HEK293 (cell line): ENCODE data around the gene RNASEH2A.
A peak's percentile ranks its signal among the peaks of the same experiment; 100 is the strongest.

Experiments
- KLF9 ChIP-seq: fragments of 450-650 bp; formaldehyde crosslinking; IDR thresholded peaks from 2 replicates; pipeline ENCODE4 v1.5.1; 2016; ENCODE audit warnings: missing biosample characterization, missing genetic modification characterization, low read depth
- MEIS1 ChIP-seq: sonication (generic); formaldehyde crosslinking; IDR thresholded peaks from 2 replicates; pipeline ENCODE4 v1.8.1; 2022; ENCODE audit warnings: missing genetic modification reagents, mild to moderate bottlenecking, borderline replicate concordance
- OSR2 ChIP-seq: fragments of 450-650 bp; formaldehyde crosslinking; IDR thresholded peaks from 2 replicates; pipeline ENCODE4 v1.5.1; 2016; ENCODE audit warnings: missing biosample characterization, missing genetic modification characterization
- YY2 ChIP-seq: fragments of 450-650 bp; formaldehyde crosslinking; IDR thresholded peaks from 2 replicates; pipeline ENCODE4 v1.5.1; 2016; ENCODE audit warnings: missing biosample characterization, missing genetic modification characterization
- ZFHX2 ChIP-seq: fragments of 450-650 bp; formaldehyde crosslinking; conservative IDR thresholded peaks from 2 replicates; pipeline ENCODE4 v1.5.1; 2016; ENCODE audit warnings: missing biosample characterization, missing genetic modification characterization
- ZNF140 ChIP-seq: fragments of 450-650 bp; formaldehyde crosslinking; IDR thresholded peaks from 2 replicates; pipeline ENCODE4 v1.5.1; 2016; ENCODE audit warnings: missing biosample characterization, missing genetic modification characterization
- ZNF155 ChIP-seq: fragments of 450-650 bp; formaldehyde crosslinking; IDR thresholded peaks from 2 replicates; pipeline ENCODE4 v1.5.1; 2016; ENCODE audit warnings: missing biosample characterization, missing genetic modification characterization
- ZNF221 ChIP-seq: fragments of 450-650 bp; formaldehyde crosslinking; IDR thresholded peaks from 2 replicates; pipeline ENCODE4 v1.5.1; 2017; ENCODE audit warnings: missing biosample characterization, missing genetic modification characterization, borderline replicate concordance
- ZNF292 ChIP-seq: fragments of 450-650 bp; formaldehyde crosslinking; IDR thresholded peaks from 2 replicates; pipeline ENCODE4 v1.5.1; 2016; ENCODE audit warnings: low read depth, missing biosample characterization, missing genetic modification characterization, borderline replicate concordance
- ZNF302 ChIP-seq: fragments of 450-650 bp; formaldehyde crosslinking; IDR thresholded peaks from 2 replicates; pipeline ENCODE4 v1.5.1; 2016; ENCODE audit warnings: missing biosample characterization, missing genetic modification characterization, low read depth
- ZNF37A ChIP-seq: fragments of 450-650 bp; IDR thresholded peaks from 2 replicates; pipeline ENCODE4 v1.5.1; 2018; ENCODE audit warnings: missing biosample characterization, missing genetic modification characterization
- ZNF530 ChIP-seq: fragments of 450-650 bp; formaldehyde crosslinking; IDR thresholded peaks from 2 replicates; pipeline ENCODE4 v1.5.1; 2016; ENCODE audit warnings: low read depth, missing biosample characterization, missing genetic modification characterization
- ZNF544 ChIP-seq: fragments of 450-650 bp; formaldehyde crosslinking; IDR thresholded peaks from 2 replicates; pipeline ENCODE4 v1.5.0; 2017; ENCODE audit warnings: missing biosample characterization, missing genetic modification characterization
- ZNF558 ChIP-seq: fragments of 450-650 bp; formaldehyde crosslinking; IDR thresholded peaks from 2 replicates; pipeline ENCODE4 v1.5.1; 2016; ENCODE audit warnings: missing biosample characterization, missing genetic modification characterization
- ZNF561 ChIP-seq: fragments of 450-650 bp; IDR thresholded peaks from 2 replicates; pipeline ENCODE4 v1.5.1; 2018; ENCODE audit warnings: missing biosample characterization, missing genetic modification characterization, borderline replicate concordance
- ZNF776 ChIP-seq: fragments of 450-650 bp; formaldehyde crosslinking; IDR thresholded peaks from 2 replicates; pipeline ENCODE4 v1.5.0; 2017; ENCODE audit warnings: missing biosample characterization, missing genetic modification characterization, borderline replicate concordance
- TF ChIP-seq, protein P1 (sequence below): fragments of 450-650 bp; formaldehyde crosslinking; IDR thresholded peaks from 2 replicates; pipeline ENCODE4 v1.5.1; 2016; ENCODE audit warnings: missing biosample characterization, missing genetic modification characterization
- TF ChIP-seq, protein P2 (sequence below): fragments of 450-650 bp; formaldehyde crosslinking; IDR thresholded peaks from 2 replicates; pipeline ENCODE4 v1.5.1; 2016; ENCODE audit warnings: missing biosample characterization, missing genetic modification characterization
- TF ChIP-seq, protein P3 (sequence below): fragments of 450-650 bp; formaldehyde crosslinking; IDR thresholded peaks from 2 replicates; pipeline ENCODE4 v1.5.1; 2016; ENCODE audit warnings: missing biosample characterization, missing genetic modification characterization
- TF ChIP-seq, protein P4 (sequence below): fragments of 450-650 bp; formaldehyde crosslinking; IDR thresholded peaks from 2 replicates; pipeline ENCODE4 v1.5.1; 2016; ENCODE audit warnings: missing biosample characterization, missing genetic modification characterization
- TF ChIP-seq, protein P5 (sequence below): IDR thresholded peaks from 2 replicates; pipeline ENCODE4 v1.6.1; 2011; ENCODE audit warnings: mild to moderate bottlenecking, low read depth, low read length, borderline replicate concordance
- TF ChIP-seq, protein P6 (sequence below): fragments of 450-650 bp; formaldehyde crosslinking; IDR thresholded peaks from 2 replicates; pipeline ENCODE4 v1.5.1; 2017; ENCODE audit warnings: missing biosample characterization, missing genetic modification characterization
- TF ChIP-seq, protein P7 (sequence below): fragments of 450-650 bp; formaldehyde crosslinking; IDR thresholded peaks from 2 replicates; pipeline ENCODE4 v1.5.1; 2016; ENCODE audit warnings: missing biosample characterization, missing genetic modification characterization
- TF ChIP-seq, protein P8 (sequence below): fragments of 450-650 bp; formaldehyde crosslinking; IDR thresholded peaks from 2 replicates; pipeline ENCODE4 v1.5.1; 2017; ENCODE audit warnings: missing biosample characterization, missing genetic modification characterization
- TF ChIP-seq, protein P9 (sequence below): fragments of 450-650 bp; formaldehyde crosslinking; IDR thresholded peaks from 2 replicates; pipeline ENCODE4 v1.5.1; 2016; ENCODE audit warnings: missing biosample characterization, missing genetic modification characterization, borderline replicate concordance

Gene RNASEH2A

DNA sequence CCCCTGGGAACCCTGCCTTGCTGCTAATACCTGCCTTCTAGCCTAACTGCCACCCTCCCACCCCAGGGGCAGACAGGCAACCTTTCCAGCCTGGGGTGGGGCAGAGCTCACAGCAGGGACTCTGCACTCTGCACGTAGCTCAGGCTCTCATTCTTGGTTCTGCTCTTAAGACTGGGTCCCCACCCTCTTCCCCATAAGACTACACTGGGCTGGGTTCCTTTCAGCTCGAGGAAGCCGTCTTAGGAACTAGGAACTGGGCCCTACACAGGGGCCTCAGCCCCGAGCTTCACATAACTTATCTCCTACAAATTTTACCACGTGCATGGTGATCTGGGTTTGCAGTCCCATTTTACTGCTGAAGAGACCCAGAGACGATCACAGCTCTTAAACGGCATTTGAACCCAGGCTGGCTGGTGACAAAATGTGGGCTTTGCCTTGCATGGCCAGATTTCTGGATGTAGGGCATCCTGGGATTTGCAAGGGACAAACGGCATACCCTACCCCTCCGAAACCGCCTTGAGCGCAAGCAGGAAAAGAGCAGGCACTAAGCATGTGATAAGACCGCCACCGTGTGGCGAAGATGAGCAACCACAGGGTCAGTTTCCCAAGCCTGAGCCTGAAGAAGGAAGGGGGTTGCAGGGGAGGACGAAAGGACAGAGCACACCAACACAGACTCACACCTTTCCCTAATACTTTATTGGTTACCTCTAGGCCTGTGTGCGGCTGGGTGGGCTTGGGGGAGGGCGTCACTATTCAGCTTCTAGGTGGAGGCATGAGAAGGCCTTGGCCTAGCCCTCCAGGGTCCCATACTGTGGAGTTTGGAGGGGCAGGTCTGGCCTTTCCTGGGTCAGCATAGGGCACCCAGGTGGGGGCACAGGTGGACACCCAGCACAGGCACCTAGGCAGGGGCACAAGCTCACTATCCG, 10.0 kb upstream of the RNASEH2A start (continued):
- TF ChIP-seq ZNF558 (tag by site-specific recombination) (peak; percentile 25; the same call in 1 of the 2 replicates), OSR2 (tag by site-specific recombination) (no peak), ZNF302 (tag by site-specific recombination) (no peak), ZNF530 (tag by site-specific recombination) (no peak), ZFHX2 (tag by site-specific recombination) (no peak), ZNF155 (tag by site-specific recombination) (no peak), ZNF561 (no peak), YY2 (no peak), ZNF221 (no peak), ZNF292 (tag by site-specific recombination) (no peak), ZNF776 (no peak), MEIS1 (CRISPR knock-in tag) (no peak), ZNF544 (tag by site-specific recombination) (no peak), KLF9 (no peak), ZNF37A (tag by site-specific recombination) (no peak), ZNF140 (no peak)
- TF ChIP-seq, protein P1, sequence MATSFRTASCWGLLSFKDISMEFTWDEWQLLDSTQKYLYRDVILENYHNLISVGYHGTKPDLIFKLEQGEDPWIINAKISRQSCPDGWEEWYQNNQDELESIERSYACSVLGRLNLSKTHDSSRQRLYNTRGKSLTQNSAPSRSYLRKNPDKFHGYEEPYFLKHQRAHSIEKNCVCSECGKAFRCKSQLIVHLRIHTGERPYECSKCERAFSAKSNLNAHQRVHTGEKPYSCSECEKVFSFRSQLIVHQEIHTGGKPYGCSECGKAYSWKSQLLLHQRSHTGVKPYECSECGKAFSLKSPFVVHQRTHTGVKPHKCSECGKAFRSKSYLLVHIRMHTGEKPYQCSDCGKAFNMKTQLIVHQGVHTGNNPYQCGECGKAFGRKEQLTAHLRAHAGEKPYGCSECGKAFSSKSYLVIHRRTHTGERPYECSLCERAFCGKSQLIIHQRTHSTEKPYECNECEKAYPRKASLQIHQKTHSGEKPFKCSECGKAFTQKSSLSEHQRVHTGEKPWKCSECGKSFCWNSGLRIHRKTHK (tag by site-specific recombination): no peak
- TF ChIP-seq, protein P2, sequence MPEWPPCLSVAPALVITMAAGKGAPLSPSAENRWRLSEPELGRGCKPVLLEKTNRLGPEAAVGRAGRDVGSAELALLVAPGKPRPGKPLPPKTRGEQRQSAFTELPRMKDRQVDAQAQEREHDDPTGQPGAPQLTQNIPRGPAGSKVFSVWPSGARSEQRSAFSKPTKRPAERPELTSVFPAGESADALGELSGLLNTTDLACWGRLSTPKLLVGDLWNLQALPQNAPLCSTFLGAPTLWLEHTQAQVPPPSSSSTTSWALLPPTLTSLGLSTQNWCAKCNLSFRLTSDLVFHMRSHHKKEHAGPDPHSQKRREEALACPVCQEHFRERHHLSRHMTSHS (tag by site-specific recombination): no peak
- TF ChIP-seq, protein P3, sequence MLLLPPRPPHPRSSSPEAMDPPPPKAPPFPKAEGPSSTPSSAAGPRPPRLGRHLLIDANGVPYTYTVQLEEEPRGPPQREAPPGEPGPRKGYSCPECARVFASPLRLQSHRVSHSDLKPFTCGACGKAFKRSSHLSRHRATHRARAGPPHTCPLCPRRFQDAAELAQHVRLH (tag by site-specific recombination): no peak
- TF ChIP-seq, protein P4, sequence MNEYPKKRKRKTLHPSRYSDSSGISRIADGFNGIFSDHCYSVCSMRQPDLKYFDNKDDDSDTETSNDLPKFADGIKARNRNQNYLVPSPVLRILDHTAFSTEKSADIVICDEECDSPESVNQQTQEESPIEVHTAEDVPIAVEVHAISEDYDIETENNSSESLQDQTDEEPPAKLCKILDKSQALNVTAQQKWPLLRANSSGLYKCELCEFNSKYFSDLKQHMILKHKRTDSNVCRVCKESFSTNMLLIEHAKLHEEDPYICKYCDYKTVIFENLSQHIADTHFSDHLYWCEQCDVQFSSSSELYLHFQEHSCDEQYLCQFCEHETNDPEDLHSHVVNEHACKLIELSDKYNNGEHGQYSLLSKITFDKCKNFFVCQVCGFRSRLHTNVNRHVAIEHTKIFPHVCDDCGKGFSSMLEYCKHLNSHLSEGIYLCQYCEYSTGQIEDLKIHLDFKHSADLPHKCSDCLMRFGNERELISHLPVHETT: no peak
- TF ChIP-seq, protein P5, sequence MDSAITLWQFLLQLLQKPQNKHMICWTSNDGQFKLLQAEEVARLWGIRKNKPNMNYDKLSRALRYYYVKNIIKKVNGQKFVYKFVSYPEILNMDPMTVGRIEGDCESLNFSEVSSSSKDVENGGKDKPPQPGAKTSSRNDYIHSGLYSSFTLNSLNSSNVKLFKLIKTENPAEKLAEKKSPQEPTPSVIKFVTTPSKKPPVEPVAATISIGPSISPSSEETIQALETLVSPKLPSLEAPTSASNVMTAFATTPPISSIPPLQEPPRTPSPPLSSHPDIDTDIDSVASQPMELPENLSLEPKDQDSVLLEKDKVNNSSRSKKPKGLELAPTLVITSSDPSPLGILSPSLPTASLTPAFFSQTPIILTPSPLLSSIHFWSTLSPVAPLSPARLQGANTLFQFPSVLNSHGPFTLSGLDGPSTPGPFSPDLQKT: no peak
- TF ChIP-seq, protein P6, sequence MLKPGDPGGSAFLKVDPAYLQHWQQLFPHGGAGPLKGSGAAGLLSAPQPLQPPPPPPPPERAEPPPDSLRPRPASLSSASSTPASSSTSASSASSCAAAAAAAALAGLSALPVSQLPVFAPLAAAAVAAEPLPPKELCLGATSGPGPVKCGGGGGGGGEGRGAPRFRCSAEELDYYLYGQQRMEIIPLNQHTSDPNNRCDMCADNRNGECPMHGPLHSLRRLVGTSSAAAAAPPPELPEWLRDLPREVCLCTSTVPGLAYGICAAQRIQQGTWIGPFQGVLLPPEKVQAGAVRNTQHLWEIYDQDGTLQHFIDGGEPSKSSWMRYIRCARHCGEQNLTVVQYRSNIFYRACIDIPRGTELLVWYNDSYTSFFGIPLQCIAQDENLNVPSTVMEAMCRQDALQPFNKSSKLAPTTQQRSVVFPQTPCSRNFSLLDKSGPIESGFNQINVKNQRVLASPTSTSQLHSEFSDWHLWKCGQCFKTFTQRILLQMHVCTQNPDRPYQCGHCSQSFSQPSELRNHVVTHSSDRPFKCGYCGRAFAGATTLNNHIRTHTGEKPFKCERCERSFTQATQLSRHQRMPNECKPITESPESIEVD: no peak
- TF ChIP-seq, protein P7, sequence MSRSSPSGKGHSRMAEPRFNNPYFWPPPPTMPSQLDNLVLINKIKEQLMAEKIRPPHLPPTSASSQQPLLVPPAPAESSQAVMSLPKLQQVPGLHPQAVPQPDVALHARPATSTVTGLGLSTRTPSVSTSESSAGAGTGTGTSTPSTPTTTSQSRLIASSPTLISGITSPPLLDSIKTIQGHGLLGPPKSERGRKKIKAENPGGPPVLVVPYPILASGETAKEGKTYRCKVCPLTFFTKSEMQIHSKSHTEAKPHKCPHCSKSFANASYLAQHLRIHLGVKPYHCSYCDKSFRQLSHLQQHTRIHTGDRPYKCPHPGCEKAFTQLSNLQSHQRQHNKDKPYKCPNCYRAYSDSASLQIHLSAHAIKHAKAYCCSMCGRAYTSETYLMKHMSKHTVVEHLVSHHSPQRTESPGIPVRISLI (tag by site-specific recombination): no peak
- TF ChIP-seq, protein P8, sequence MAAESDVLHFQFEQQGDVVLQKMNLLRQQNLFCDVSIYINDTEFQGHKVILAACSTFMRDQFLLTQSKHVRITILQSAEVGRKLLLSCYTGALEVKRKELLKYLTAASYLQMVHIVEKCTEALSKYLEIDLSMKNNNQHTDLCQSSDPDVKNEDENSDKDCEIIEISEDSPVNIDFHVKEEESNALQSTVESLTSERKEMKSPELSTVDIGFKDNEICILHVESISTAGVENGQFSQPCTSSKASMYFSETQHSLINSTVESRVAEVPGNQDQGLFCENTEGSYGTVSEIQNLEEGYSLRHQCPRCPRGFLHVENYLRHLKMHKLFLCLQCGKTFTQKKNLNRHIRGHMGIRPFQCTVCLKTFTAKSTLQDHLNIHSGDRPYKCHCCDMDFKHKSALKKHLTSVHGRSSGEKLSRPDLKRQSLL (tag by site-specific recombination): no peak
- TF ChIP-seq, protein P9, sequence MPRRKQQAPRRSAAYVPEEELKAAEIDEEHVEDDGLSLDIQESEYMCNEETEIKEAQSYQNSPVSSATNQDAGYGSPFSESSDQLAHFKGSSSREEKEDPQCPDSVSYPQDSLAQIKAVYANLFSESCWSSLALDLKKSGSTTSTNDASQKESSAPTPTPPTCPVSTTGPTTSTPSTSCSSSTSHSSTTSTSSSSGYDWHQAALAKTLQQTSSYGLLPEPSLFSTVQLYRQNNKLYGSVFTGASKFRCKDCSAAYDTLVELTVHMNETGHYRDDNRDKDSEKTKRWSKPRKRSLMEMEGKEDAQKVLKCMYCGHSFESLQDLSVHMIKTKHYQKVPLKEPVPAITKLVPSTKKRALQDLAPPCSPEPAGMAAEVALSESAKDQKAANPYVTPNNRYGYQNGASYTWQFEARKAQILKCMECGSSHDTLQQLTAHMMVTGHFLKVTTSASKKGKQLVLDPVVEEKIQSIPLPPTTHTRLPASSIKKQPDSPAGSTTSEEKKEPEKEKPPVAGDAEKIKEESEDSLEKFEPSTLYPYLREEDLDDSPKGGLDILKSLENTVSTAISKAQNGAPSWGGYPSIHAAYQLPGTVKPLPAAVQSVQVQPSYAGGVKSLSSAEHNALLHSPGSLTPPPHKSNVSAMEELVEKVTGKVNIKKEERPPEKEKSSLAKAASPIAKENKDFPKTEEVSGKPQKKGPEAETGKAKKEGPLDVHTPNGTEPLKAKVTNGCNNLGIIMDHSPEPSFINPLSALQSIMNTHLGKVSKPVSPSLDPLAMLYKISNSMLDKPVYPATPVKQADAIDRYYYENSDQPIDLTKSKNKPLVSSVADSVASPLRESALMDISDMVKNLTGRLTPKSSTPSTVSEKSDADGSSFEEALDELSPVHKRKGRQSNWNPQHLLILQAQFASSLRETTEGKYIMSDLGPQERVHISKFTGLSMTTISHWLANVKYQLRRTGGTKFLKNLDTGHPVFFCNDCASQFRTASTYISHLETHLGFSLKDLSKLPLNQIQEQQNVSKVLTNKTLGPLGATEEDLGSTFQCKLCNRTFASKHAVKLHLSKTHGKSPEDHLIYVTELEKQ (tag by site-specific recombination): no peak
